OCI-LY7 (cell line): ENCODE results near the gene ALPL. TPM values are rescaled to one million over a fixed set of nuclear protein-coding genes. Genes with fewer than 3 reads are reported as not detected.

Experiments
- BruUV-seq: library from RNA; stranded (reverse); fragments of 400-500 nt; replicated peaks from 2 replicates; lab custom pipeline; 2021; lab: Mats Ljungman, UMichigan
- CTCF ChIA-PET: fragments of 300-600 bp; sonication (Branson Sonifier 250); formaldehyde crosslinking; loops from one replicate; lab custom pipeline; 2022; ENCODE audit warnings: antibody characterized with exemption; ENCODE audit not compliant: unreplicated experiment; lab: Charles Lee
- POLR2A ChIA-PET: fragments of 300-600 bp; sonication (Branson Sonifier 250); formaldehyde crosslinking; loops from one replicate; lab custom pipeline; 2022; ENCODE audit warnings: antibody characterized with exemption; lab: Charles Lee
- DNase-seq: peaks from one replicate; pipeline ENCODE4 v3.0.0-alpha.2; 2015; ENCODE audit warnings: low spot score
- H2AFZ ChIP-seq: fragments of 200-600 bp; sonication (generic), shearing (Covaris generic); 2 replicates; pipeline ENCODE4 v1.6.1; 2014; ENCODE audit warnings: mild to moderate bottlenecking, antibody characterized with exemption, low read length, moderate library complexity
- H3K27ac ChIP-seq: fragments of 200-600 bp; sonication (generic); 2 replicates; pipeline ENCODE4 v1.5.1; 2014; ENCODE audit warnings: mixed run types, low read depth, mild to moderate bottlenecking, moderate library complexity, low read length, inconsistent platforms; ENCODE audit not compliant: poor library complexity, severe bottlenecking
- H3K36me3 ChIP-seq: fragments of 200-600 bp; sonication (generic); 2 replicates; pipeline ENCODE4 v1.6.1; 2014; ENCODE audit warnings: mild to moderate bottlenecking, antibody characterized with exemption, low read length, moderate library complexity, mixed read lengths; ENCODE audit not compliant: insufficient read depth
- H3K4me1 ChIP-seq: fragments of 200-600 bp; sonication (generic); 2 replicates; pipeline ENCODE4 v1.5.1; 2014; ENCODE audit warnings: mild to moderate bottlenecking, low read length; ENCODE audit not compliant: insufficient read depth, poor library complexity, severe bottlenecking
- H3K4me2 ChIP-seq: fragments of 200-600 bp; sonication (generic); 2 replicates; pipeline ENCODE4 v1.6.1; 2014; ENCODE audit warnings: mild to moderate bottlenecking, low read length
- H3K4me3 ChIP-seq: fragments of 200-600 bp; sonication (generic); 2 replicates; pipeline ENCODE4 v1.5.1; 2014; ENCODE audit warnings: mild to moderate bottlenecking, low read depth, low read length; ENCODE audit not compliant: poor library complexity, severe bottlenecking
- H3K79me2 ChIP-seq: fragments of 200-600 bp; sonication (generic); 2 replicates; pipeline ENCODE4 v1.6.1; 2016; ENCODE audit warnings: low read depth, mild to moderate bottlenecking, low read length, moderate library complexity, mixed read lengths; ENCODE audit not compliant: insufficient read depth
- H3K9me2 ChIP-seq: fragments of 200-600 bp; sonication (generic); 2 replicates; pipeline ENCODE4 v1.6.1; 2016; ENCODE audit warnings: mild to moderate bottlenecking, low read length, mixed read lengths; ENCODE audit not compliant: insufficient read depth
- H3K9me3 ChIP-seq: fragments of 200-600 bp; sonication (generic); 2 replicates; pipeline ENCODE4 v1.6.1; 2014; ENCODE audit warnings: mild to moderate bottlenecking, mixed run types, low read length, mixed read lengths
- H4K20me1 ChIP-seq: fragments of 200-600 bp; sonication (generic); 2 replicates; pipeline ENCODE4 v1.6.1; 2014; ENCODE audit warnings: mild to moderate bottlenecking, antibody characterized with exemption, low read length, moderate library complexity, mixed read lengths; ENCODE audit not compliant: insufficient read depth
- EZH2phosphoT487 ChIP-seq: fragments of 200-600 bp; sonication (generic); IDR thresholded peaks from 2 replicates; pipeline ENCODE4 v1.6.1; 2018; ENCODE audit warnings: low read depth, borderline replicate concordance, mild to moderate bottlenecking, mixed run types, antibody characterized with exemption, low read length, moderate library complexity, mixed read lengths
- intact Hi-C: fragments of 100-400 bp; cut with micrococcal nuclease; formaldehyde crosslinking; loops from one replicate; pipeline ENCODE4 v1.10.0; 2022; ENCODE audit not compliant: unreplicated experiment
- total RNA-seq, 2 experiments: library from RNA; depleted of rRNA in 1 of 2; stranded (reverse); fragments of >200 nt in 1 of 2; shearing (Covaris generic) in 1 of 2; gene quantifications; 2 replicates each; pipeline ENCODE4 v1.2.3, GENCODE V29; 2014 to 2022
- TF ChIP-seq, protein P1 (sequence below): fragments of 200-600 bp; sonication (generic); conservative IDR thresholded peaks from 2 replicates; pipeline ENCODE4 v1.5.1; 2014; ENCODE audit warnings: mild to moderate bottlenecking, antibody characterized with exemption, low read length, moderate library complexity, mixed read lengths

ALPL gene
- total RNA-seq, 2 experiments from 2014 or later, result not detected

DNA sequence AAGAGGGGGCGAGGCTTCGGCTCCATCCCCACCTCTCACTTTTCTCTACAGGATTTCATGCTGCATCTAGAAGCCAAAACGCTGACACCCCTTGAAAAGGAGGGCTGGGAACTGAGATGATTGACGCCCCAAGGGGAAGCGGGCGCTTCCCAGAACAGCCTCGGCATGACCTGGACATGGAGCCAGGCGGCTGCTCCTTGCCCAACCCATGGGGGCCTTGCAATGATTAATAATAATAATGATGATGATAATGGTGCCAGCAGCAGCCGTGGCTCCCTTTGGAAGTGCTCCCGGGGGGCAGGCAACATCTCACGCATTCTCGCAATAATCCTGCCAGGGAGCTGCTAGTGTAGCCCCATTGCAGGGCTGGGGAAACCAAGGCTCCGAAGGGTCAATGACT is 81.7 kb downstream of the ALPL start:
- Histone ChIP-seq H3K4me2 (no peak overlapping the region), H3K9me3 (no peaks in the 10 kb centered on the region), H3K27ac (no peak overlapping the region), H3K9me2 (no peaks in the 10 kb centered on the region), H4K20me1 (no peaks in the 10 kb centered on the region), H3K4me3 (no peak overlapping the region), H2AFZ (no peak overlapping the region), H3K4me1 (no peaks in the 10 kb centered on the region), H3K36me3 (no peaks in the 10 kb centered on the region), H3K79me2 (no peaks in the 10 kb centered on the region)
- DNase-seq, result no peak
- TF ChIP-seq, protein P1, sequence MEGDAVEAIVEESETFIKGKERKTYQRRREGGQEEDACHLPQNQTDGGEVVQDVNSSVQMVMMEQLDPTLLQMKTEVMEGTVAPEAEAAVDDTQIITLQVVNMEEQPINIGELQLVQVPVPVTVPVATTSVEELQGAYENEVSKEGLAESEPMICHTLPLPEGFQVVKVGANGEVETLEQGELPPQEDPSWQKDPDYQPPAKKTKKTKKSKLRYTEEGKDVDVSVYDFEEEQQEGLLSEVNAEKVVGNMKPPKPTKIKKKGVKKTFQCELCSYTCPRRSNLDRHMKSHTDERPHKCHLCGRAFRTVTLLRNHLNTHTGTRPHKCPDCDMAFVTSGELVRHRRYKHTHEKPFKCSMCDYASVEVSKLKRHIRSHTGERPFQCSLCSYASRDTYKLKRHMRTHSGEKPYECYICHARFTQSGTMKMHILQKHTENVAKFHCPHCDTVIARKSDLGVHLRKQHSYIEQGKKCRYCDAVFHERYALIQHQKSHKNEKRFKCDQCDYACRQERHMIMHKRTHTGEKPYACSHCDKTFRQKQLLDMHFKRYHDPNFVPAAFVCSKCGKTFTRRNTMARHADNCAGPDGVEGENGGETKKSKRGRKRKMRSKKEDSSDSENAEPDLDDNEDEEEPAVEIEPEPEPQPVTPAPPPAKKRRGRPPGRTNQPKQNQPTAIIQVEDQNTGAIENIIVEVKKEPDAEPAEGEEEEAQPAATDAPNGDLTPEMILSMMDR, result no peak
- TF ChIP-seq EZH2phosphoT487, result no peak
- intact Hi-C loops, result no loop called here
- no TSS peak for BruUV-seq
- ChIA-PET CTCF (no interaction called here), POLR2A (no interaction called here)

DNA sequence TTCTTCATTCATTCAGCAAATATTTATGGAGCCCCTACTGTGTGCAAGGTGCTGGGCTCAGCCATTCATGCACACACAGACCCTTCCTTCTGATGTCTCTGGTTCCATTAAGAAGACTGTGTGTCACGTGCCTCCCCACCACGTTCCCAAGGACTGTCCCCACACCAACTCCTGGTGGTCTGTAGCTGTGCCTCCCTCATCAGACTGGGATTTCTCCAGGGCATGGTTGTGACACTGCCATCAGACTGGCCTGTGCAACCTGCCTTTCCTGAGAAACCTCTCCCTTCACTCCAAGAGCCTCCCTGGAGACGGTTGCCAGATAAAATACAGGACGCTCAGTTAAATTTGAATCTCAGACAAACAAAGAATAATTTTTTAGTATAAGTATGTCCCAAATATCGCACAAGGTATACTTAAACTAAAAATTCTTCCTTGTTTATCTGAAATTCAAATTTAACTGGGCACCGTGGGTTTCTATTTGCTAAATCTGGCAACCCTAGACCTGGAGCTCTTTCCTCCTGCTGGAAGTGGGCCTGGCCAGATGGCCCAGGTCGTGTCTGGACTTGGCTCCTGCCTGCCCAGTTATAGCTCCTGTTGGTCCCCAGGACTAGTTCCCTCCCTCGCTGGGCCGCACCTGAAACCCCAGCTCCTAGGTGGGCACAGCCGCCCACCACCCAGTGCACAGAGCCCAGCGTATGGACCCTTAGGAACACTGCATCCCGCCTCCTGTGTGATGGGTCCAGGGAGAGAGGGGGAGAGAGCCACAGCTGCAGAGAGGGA is 83.1 kb downstream of the ALPL start:
- TF ChIP-seq, protein P1, result no peak
- no peak for TF ChIP-seq EZH2phosphoT487

DNA sequence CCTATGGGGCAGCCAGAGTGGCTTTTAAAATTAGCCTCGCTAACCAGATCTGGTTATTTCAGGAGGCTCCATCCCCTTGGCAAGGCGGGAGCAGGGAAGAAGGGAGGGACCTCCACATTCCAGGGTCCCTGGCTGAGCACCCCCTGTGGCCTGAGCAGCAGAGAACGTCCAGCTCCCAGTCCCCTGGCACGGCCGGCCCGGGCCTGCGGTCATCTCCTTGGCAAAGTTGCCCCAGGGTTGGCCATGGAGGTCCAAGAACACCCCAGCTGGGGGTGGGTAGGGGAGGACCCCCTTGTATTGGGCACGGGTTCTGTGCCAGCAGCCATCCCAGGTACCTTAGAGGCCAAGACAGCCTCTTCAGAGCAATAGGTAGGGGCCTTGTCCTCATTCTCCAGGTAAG is 84.0 kb downstream of the ALPL start:
- POLR2A ChIA-PET, result no interaction called here
- DNase-seq, result no peak
- H3K36me3 ChIP-seq, result no peaks in the 10 kb centered on the region

More for the DNA sequence above, 83.1 kb downstream of the ALPL start:
- no peak overlapping the region for H3K4me3 ChIP-seq
- intact Hi-C loops, result no loop called here
- no TSS peak for BruUV-seq
- H2AFZ ChIP-seq, result no peak overlapping the region
- H3K9me2 ChIP-seq, result no peaks in the 10 kb centered on the region
- H3K4me1 ChIP-seq, result no peaks in the 10 kb centered on the region
- no peaks in the 10 kb centered on the region for H3K9me3 ChIP-seq
- no peaks in the 10 kb centered on the region for H4K20me1 ChIP-seq
- H3K27ac ChIP-seq, result no peak overlapping the region
- no peak for DNase-seq
- H3K79me2 ChIP-seq, result no peaks in the 10 kb centered on the region
- POLR2A ChIA-PET, result no interaction called here
- H3K4me2 ChIP-seq, result no peak overlapping the region
- CTCF ChIA-PET, result no interaction called here
- no peaks in the 10 kb centered on the region for H3K36me3 ChIP-seq

More for the DNA sequence above, 84.0 kb downstream of the ALPL start:
- Histone ChIP-seq H3K4me3 (no peak overlapping the region), H3K27ac (no peak overlapping the region), H3K4me1 (no peaks in the 10 kb centered on the region), H2AFZ (no peak overlapping the region), H3K9me3 (no peaks in the 10 kb centered on the region), H3K9me2 (no peaks in the 10 kb centered on the region), H4K20me1 (no peaks in the 10 kb centered on the region), H3K79me2 (no peaks in the 10 kb centered on the region), H3K4me2 (no peak overlapping the region)
- CTCF ChIA-PET, result no interaction called here
- TF ChIP-seq, protein P1, result no peak
- no peak for TF ChIP-seq EZH2phosphoT487
- no TSS peak for BruUV-seq
- intact Hi-C loops, result no loop called here
